ENCODE results near the gene RAB9A.
"Not testable (repeated sequence)": the region's sequence is repeated elsewhere in the genome, so short reads cannot be mapped to it uniquely, and the experiment has no call there.

Gene RAB9A

GRCh38 chrX:13669755-13670154 is 19.2 kb upstream of the RAB9A start:
- DNase-seq (ENCODE audit: low spot score), result not testable (repeated sequence)

- DNase-seq (ENCODE audit: low spot score), result no peak
Measured at GRCh38 chrX:13670197-13670596, 18.7 kb upstream of the RAB9A start.

- DNase-seq (ENCODE audit: low spot score), result no peak
Measured at GRCh38 chrX:13673016-13673415, 15.9 kb upstream of the RAB9A start.

- no peak for DNase-seq (ENCODE audit: low spot score)
Measured at GRCh38 chrX:13676885-13677284, 12.0 kb upstream of the RAB9A start.

DNA sequence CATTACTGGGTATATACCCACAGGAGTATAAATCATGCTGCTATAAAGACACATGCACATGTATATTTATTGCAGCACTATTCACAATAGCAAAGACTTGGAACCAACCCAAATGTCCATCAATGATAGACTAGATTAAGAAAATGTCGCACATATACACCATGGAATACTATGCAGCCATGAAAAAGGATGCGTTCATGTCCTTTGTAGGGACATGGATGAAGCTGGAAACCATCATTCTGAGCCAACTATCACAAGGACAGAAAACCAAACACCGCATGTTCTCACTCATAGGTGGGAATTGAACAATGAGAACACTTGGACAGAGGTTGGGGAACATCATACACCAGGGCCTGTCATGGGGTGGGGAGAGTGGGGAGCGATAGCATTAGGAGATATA is 9.2 kb upstream of the RAB9A start:
- DNase-seq (ENCODE audit: low spot score), result not testable (repeated sequence)

GRCh38 chrX:13681595-13681994 is 7.3 kb upstream of the RAB9A start:
- DNase-seq (ENCODE audit: low spot score), result no peak

DNA sequence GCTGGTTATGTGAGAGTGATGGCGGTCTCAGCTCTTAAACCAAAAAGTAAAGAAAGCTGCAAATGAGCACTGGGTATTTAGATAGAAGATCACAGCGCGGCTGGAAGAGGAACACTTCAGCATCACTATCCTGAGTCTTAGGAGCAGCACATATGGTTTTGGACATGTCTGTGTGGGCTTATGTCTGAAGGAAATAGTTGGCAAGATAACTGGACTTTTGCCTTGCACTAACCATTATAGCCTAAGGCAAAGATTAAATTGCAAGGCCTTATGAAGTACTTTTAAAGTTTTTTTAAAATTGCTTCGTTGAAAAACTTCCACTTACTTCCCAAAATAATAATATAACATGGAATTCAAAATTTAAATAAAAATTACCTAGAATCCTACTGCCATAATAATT is 4.6 kb upstream of the RAB9A start:
- no peak for DNase-seq (ENCODE audit: low spot score)

DNA sequence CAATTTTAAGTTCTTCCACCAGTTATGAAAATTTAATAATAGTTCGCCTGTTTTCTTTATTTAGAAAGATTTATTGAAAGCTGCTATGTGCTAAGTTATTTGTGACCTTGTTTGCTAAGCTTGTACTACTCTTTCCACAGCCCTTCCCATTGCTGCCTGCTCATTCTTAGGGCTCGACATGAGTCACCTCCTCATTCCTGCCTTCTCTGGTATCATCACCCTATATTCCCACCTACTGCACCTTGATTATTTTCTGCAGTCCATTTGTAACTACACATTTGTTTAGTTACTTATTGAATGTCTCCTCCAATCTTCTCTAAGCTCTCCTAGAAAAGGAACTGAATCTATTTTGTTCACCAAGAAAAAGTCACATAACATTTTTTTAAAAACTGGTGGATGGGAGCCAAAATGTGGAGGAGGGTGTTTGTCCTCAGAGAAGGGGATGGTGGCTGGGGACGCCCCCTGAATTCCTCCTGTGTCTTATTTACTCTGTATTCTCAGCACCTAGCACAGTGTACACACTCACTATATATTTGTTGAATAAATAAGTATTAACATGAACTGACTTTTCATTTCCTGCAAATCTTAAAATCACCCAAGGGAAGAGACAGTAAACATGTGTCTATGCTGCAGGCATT is 3.7 kb upstream of the RAB9A start:
- DNase-seq (ENCODE audit: low spot score), result peak; percentile 9

DNA sequence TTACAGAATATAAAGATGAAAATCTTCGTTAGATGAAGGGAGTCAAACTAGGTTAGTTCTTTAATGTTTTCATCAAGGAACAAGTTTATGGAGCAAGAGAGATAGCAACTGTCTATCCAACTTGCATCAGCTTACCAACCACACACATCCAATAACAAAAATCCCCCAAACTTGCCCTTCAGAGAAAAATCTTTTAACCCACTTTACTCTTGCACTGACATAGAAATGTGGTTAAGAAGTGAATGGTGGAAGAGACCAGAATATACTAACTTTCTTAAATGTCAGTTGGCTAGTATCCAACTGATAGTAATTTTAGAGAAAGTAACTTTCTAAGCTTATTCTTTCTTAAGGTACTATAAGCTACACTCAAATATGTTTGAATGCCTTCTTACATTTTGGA is 1.7 kb upstream of the RAB9A start:
- DNase-seq (ENCODE audit: low spot score), result no peak

DNA sequence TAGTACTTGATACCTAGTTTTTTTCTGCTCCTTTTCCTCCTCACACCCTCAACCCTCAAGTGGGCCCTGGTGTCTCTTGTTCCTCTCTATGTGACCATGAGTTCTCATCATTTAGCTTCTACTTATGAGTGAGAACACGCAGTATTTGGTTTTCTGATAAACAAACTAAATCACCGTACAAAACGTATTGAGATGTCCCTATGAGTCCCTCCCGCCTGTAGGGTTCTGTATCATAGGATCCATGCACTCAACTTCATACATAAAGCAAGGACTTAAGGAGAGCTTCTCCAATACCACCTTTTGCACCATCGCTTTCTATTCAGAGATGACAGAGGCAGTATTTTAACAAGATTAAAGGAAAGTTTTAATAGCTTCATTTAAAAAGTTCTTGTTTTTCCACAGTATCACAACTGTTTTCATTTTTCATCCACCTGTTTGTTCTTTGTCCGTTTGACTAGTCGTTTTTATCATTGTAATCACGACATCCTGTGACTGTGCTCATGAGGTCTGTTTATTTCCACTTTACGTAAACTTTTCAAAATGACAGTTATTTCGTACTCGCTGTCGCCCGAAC is 457 bp upstream of the RAB9A start:
- DNase-seq (ENCODE audit: low spot score), result peak; percentile 27

DNA sequence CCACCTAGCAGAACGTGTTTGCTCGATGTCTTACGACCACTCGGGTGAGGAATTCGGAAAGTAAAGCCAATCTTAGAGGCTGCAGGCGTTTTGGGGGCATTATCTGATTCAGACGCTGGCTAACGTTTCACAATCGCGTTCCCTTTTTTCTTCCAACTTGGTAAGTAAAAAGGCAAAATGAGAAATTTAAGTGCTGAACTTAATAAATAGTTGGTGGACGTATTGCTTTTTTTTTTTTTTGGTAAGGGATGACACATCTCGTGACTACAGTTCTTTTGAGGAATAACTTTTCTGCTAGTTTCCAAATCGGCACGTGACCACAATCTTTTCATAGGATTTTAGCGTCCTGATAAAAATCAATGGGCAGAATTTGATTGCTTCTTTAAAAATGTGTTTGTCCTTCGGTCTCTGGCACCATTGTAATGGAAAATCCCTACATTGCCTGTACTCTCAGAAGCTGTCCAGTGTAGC is 848 bp downstream of the RAB9A start:
- no peak for DNase-seq (ENCODE audit: low spot score)

DNA sequence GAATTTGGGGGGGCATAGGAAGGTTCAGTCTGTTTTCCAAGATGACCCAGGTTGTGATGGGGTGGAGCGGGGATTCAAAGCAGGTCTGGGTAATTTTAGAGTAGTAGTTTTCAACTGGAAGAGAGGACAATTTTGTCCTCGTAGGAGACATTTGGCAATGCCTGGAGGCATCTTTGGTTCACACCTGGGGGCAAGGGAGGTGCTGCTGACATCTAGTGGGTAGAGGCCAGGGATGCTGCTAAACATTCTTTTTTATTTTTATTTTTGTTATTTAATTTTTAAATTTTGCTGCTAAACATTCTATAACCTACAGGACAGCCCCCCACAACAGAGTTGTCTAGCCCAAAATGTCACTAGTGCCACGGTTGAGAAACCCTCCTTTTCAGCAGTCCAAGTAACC is 1.9 kb downstream of the RAB9A start:
- no peak for DNase-seq (ENCODE audit: low spot score)

DNA sequence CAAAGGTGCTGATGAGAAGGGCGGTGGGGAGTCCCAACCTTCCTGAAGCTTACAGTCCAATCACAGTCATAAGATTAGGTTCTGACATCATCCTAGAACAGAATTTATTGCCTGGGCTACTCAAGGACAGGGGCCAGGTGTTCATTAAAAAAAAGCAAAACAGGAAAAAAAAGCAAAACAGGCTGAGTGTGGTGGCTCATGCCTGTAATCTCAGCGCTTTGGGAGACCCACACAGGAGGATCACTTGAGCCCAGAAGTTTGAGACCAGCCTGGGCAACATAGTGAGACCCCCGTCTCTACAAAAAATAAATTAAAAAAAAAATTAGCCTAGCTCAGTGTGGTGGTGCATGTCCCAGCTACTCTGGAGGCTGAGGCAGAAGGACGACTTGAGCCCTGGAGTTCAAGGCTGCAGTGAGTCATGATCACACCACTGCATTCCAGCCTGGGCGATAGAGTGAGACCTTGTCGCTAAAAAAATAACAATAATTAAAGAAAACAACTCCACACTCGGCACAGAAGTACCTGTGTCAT is 3.0 kb downstream of the RAB9A start:
- no peak for DNase-seq (ENCODE audit: low spot score)

- no peak for DNase-seq (ENCODE audit: low spot score)
Measured at GRCh38 chrX:13692771-13693231, 3.9 kb downstream of the RAB9A start.

- no peak for DNase-seq (ENCODE audit: low spot score)
Measured at GRCh38 chrX:13693341-13693961, 4.5 kb downstream of the RAB9A start.

GRCh38 chrX:13694359-13694758 is 5.4 kb downstream of the RAB9A start:
- DNase-seq (ENCODE audit: low spot score), result no peak

GRCh38 chrX:13694983-13695382 is 6.1 kb downstream of the RAB9A start:
- no peak for DNase-seq (ENCODE audit: low spot score)

DNA sequence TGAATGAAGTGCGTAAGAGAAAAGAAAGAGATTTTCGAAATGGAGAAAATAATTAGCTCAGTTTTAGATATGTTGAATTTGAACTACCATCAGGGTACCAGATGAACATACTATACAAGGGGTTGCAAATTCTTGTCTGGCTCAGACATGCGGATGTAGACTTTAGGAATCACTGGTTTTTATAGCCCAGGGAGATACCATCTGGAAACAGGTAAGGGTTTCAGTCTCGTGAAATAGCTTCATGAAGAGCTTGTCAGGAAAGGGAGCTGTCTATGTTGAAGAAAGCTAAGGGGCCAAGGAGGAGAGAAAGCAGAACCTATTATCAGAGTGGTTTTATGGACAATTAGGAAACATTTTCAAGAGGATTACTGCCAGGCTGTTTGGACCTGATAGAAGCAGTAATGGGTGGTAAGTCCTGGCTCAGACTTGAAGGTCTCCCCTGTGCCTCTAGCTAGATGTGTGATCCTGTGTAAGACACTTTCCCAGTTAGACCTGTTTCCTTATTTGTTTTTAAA is 6.7 kb downstream of the RAB9A start:
- no peak for DNase-seq (ENCODE audit: low spot score)

- DNase-seq (ENCODE audit: low spot score), result no peak
Measured at GRCh38 chrX:13697455-13697854, 8.5 kb downstream of the RAB9A start.

DNA sequence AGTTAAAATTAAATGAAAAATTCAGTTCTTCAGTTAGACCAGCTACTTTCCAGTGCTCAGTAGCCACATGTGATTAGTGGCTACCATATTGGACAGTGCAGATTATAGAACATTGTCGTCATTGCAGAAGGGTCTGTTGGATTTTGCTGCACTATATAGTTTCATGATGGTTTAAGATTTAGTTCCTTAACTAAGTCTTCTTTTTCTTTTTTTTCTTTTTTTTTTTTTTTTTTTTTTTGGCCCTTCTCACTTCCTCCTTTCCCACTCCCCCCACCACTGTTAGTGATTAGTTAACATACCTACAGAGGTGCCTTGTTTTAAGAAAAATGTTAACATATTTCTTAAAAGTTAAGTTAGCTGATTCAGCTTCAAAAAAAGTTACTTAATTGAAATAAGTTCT is 9.0 kb downstream of the RAB9A start:
- no peak for DNase-seq (ENCODE audit: low spot score)

DNA sequence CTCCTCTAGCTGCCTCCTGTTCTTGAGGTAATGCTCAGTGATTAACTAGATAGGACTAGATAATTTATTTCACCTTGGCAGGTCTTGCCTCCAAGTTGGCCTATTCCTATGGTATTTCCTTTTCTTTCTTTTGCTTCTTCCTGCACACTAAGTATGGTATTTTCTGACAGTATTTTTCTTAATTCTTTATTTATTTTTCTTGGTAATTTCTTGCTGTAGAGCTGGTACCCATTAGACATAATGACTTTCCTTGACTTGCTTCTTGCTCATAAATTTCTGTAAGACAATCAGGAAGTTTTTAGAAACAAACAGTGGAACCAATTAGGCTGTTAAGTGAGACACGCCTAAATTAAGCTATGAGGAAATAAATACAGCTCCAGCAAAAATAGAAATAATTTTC is 9.5 kb downstream of the RAB9A start:
- DNase-seq (ENCODE audit: low spot score), result no peak

GRCh38 chrX:13699183-13699826 is 10.4 kb downstream of the RAB9A start:
- DNase-seq (ENCODE audit: low spot score), result no peak

GRCh38 chrX:13700380-13700779 is 11.5 kb downstream of the RAB9A start:
- DNase-seq (ENCODE audit: low spot score), result no peak
